Erythroblast (primary cell): Measurements from ENCODE around the gene SVEP1.

Experiments used
- DNase-seq, 2 experiments: peaks; one replicate each; lab custom pipeline; 2025; lab: John Stamatoyannopoulos, UW
- GATA1 ChIP-seq: IDR thresholded peaks from 2 replicates; pipeline ENCODE4 v1.6.1; 2011; ENCODE audit warnings: low read depth, mild to moderate bottlenecking, control low read depth, low read length, moderate library complexity
- POLR2A ChIP-seq: IDR thresholded peaks from 2 replicates; pipeline ENCODE4 v1.6.1; 2011; ENCODE audit warnings: mild to moderate bottlenecking, low read length

SVEP1 gene

DNA sequence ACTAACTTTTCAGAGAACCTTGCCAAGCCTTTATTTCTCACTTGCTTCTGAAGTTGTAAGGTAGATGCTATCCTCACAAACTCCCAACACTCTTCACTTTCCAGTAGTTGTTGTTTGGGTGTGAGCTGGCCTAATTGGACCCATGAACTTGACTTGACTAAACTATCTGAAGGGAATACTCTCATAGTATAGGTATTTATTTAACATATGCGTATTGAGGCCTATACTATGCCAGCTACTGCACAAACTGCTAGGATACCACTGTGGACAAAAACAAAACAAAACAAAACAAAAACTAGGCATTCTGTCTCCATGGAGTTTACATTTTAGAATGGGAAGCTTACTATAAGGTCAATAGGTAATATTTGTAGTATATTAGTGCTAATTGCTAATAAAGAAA, 243.2 kb downstream of the SVEP1 start:
- no peak for TF ChIP-seq GATA1

GRCh38 chr9:110334871-110335270, 244.7 kb downstream of the SVEP1 start:
- DNase-seq, result no peak
- TF ChIP-seq POLR2A (no peak), GATA1 (no peak)

More for the DNA sequence above, 243.2 kb downstream of the SVEP1 start:
- DNase-seq, result no peak

DNA sequence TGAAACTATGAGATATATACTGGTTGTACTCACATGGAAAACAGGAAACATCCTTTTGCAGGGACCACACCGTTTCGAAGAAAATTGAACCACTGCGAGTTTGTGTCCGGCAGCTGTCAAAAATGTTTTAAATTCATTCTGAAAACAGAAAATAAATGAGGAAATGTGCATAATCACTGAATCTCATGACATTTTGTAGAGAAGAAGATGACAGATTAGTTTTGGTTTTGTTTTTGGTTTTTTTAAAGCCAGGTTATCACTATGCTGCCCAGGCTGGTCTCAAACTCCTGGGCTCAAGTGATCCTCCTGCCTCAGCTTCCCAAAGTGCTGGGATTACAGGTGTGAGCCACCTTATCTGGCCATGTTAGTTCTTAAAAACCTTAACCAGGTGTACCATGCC, 245.4 kb downstream of the SVEP1 start:
- TF ChIP-seq POLR2A (no peak), GATA1 (no peak)
- no peak for DNase-seq

DNA sequence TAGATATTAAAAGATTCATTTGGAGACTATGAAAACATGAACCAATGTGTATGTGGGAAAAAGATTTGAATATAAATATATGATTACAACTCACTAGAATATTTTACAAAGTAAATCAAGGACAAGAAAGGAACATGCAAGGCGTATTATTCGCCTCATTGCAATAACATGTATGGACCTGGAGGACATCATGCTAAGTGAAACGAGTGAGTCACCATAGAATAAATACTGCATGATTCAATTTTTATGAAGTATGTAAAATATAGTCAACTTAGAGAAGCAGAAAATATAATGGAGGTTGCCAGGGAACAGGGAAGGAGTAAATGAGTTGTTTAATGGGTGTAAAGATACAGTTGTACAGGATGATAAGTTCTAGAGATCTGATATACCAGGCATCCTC, 246.8 kb downstream of the SVEP1 start:
- no peak for DNase-seq
- TF ChIP-seq POLR2A, result no peak
- TF ChIP-seq GATA1, result no peak

GRCh38 chr9:110330484-110331105, 248.9 kb downstream of the SVEP1 start:
- DNase-seq, result no peak
- no peak for TF ChIP-seq POLR2A

- DNase-seq, result no peak
- TF ChIP-seq POLR2A, result no peak
- no peak for TF ChIP-seq GATA1
Observed at GRCh38 chr9:110329639-110330230, 249.8 kb downstream of the SVEP1 start.

DNA sequence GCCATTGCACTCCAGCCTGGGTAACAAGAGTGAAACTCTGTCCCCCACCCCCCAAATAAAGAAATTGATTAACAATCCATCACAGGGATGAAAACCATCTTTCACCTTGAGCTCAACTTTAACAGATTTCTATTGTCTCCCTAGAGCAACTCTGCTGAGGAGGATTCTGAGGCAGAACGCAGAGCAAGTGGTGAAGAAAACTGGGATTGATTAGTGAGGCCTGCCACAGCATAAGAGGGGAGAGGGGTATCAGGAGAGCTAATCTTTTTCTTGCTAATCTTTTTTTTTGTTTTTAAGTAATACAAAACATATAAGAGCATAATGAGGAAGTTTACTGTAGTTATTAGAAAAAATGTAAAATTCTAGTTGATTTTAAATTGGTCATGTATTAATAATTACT, 250.8 kb downstream of the SVEP1 start:
- TF ChIP-seq GATA1 (no peak), POLR2A (no peak)
- no peak for DNase-seq

DNA sequence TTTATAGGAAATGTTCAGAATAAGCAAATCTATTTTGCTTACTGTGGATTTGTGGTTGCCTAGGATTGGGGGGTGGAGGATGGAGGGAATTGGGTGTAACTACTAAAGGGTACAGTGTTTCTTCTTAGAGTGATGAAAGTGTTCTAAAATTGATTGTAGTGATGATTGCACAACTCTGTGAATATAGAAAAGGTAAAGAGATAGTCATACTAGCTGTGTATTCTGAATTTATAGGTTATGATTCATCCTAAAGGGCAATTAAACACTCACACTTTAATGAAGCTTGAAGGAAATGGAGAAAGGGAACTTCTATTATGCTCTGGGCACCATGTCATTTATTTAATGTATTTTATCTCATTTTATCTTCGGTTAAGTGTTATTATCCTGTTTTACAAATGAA, 251.8 kb downstream of the SVEP1 start:
- DNase-seq, result no peak
- TF ChIP-seq GATA1 (no peak), POLR2A (no peak)

DNA sequence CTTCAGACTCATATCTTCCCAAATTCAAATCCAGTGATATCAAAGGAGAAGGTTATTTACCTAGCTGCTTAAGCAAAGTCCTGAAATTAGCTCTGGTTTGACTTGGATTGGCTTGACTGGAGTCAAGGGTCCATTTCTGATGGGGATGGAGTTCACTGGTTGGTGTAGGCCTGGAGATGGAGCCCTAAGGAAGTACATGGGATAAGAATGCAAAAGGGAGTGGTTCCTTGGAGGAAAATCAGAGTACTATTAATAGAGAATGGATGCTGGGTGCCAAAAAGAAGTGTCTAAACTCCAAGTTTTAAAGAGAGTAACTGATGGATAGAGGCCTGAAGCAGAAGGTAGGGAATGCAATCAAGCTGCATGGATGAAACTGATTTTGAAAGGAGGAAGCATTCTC, 255.7 kb downstream of the SVEP1 start:
- DNase-seq, result no peak
- no peak for TF ChIP-seq GATA1
- TF ChIP-seq POLR2A, result no peak

GRCh38 chr9:110320651-110321445, 258.7 kb downstream of the SVEP1 start:
- no peak for DNase-seq
- TF ChIP-seq POLR2A, result no peak
- TF ChIP-seq GATA1, result no peak

DNA sequence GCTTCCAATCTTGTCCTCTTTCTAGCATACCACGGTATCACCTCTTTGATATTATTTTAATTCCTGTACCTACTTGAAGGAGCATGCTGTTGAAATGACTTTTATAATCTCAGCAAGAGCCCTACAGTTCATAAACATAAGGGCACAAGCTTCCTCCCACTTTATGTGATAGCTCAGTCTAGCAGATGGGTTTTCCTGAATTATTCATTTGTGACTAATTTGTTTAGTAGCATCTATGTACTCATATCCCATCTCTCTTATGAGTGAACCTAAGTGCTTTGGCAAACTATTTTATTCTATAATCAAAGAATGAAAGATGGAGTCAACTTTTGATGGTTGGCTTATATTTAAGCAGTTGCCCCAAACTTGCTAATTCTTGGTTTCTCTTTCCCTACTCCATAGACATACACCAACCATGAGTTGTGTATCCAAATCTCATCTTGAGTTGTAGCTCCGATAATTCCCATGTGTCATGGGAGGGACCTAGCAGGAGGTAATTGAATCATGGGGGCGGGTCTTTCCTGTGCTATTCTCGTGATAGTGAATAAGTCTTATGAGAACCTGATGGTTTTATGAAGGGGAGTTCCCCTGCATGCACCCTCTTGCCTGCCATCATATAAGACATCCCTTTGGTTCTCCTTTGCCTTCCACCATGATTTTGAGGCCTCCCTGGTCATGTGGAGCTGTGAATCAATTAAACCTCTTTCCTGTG, 259.6 kb downstream of the SVEP1 start:
- TF ChIP-seq GATA1 (no peak), POLR2A (no peak)
- DNase-seq, result no peak

- TF ChIP-seq POLR2A (no peak), GATA1 (no peak)
- no peak for DNase-seq
Observed at GRCh38 chr9:110317911-110318310, 261.6 kb downstream of the SVEP1 start.

DNA sequence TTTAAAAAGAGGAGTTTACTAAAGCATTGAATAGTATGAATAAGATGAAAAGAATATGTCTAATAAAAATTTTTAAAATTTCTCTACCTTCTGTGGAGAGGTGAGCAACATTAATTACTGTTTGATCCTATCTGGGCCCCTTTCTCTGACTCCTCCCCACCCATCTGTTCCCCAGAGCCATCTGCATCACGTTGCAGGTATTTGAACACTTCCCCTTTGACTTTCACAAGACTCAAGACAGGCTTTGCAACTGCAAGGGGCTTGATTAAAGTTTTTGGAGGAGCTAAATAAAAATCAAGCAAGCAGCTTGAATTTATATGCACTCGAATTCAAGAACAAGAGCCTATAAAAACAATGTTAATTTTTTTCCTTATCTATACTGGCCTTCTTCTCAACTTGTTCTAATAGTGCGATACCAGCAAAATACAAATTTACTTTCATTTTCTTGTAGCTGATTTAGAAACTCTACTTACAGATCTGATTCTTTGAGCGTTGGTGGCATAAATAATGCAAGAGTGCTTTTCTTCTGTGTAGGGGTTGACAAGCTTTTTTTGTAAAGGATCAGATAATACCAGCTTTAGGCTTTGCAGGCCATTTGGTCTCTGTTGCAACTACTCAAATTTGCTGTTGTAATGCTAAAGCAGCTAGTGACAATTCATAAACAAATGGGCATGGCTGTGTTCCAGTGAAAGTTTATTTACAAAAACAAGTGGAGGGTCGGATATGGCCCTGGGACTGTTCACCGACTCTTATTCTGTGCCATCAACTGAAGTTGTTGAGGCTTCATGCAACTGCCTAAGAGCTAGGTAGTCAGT, 263.1 kb downstream of the SVEP1 start:
- no peak for DNase-seq
- no peak for TF ChIP-seq POLR2A
- no peak for TF ChIP-seq GATA1
